ENCODE data around the gene RCVRN. TPM values are rescaled to one million over a fixed set of nuclear protein-coding genes. Genes with fewer than 3 reads are reported as not detected.

The RCVRN gene
- total RNA-seq, 1 experiment from 2014 or later, result not detected

- Mint-ChIP-seq H3K4me3 (no peak overlapping the region), H3K9me3 (peaks cover 8 to 25% of the 10 kb centered on the region in 2 experiments; a peak in 4 of 5 replicates), H3K36me3 (ENCODE audit: insufficient read depth in 1 of 3, low read depth in 3 of 3) (no peaks in the 10 kb centered on the region; a peak in 1 of 7 replicates), H3K27me3 (ENCODE audit: low read depth) (peaks cover 9% of the 10 kb centered on the region), H3K4me1 (no peaks in the 10 kb centered on the region), H3K27ac (no peak overlapping the region; a peak in 1 of 7 replicates)
- no peak overlapping the region for H2BK12ac ChIP-seq (ENCODE audit: insufficient read length, low read depth, low read length)
- no peak overlapping the region for H2BK20ac ChIP-seq (ENCODE audit: low read depth, low read length, poor library complexity, severe bottlenecking)
- H4K8ac ChIP-seq (replicated peaks; ENCODE audit: insufficient read length, low read depth, low read length), result no peak overlapping the region
- H3K56ac ChIP-seq (ENCODE audit: insufficient read length, low read depth, low read length), result no peak overlapping the region
- no peaks in the 10 kb centered on the region for H3K4me1 ChIP-seq (ENCODE audit: insufficient read depth, low read length)
- H3K79me2 ChIP-seq (ENCODE audit: insufficient read depth, low read length), result no peaks in the 10 kb centered on the region
- no peaks in the 10 kb centered on the region for H3K79me1 ChIP-seq (ENCODE audit: insufficient read depth, low read depth, low read length, poor library complexity, severe bottlenecking)
- no CpG with 5 or more reads among the region's 1 CpG for WGBS (ENCODE audit: extremely low coverage, insufficient read length, low lambda C conversion rate)
- no peaks in the 10 kb centered on the region for H3K9me3 ChIP-seq (ENCODE audit: control insufficient read depth, low read depth, low read length)
- no peak overlapping the region for H2BK15ac ChIP-seq (ENCODE audit: low read depth, low read length)
- no peak overlapping the region for H4K5ac ChIP-seq (ENCODE audit: insufficient read length, low read depth, low read length)
- H3K4ac ChIP-seq (ENCODE audit: low read depth, low read length), result no peak overlapping the region
- no peak overlapping the region for H4K91ac ChIP-seq (ENCODE audit: insufficient read length, low read depth, low read length)
- H3T11ph ChIP-seq (ENCODE audit: low read length), result no peak overlapping the region
- no peak overlapping the region for H3K23ac ChIP-seq (ENCODE audit: insufficient read length, low read depth, low read length)
- no peak overlapping the region for H2BK120ac ChIP-seq (ENCODE audit: low read depth, low read length, poor library complexity, severe bottlenecking)
- no peaks in the 10 kb centered on the region for H3K23me2 ChIP-seq (ENCODE audit: insufficient read length, low read depth, low read length, poor library complexity, severe bottlenecking)
- no peak for DNase-seq
- H2AFZ ChIP-seq (ENCODE audit: low read length), result no peak overlapping the region
- H2AK5ac ChIP-seq (ENCODE audit: insufficient read length, low read length), result no peak overlapping the region
- H2BK5ac ChIP-seq (ENCODE audit: insufficient read length, low read length), result no peak overlapping the region
- H3K27me3 ChIP-seq (ENCODE audit: insufficient read depth, low read length), result no peaks in the 10 kb centered on the region
- H3K18ac ChIP-seq (ENCODE audit: insufficient read length, low read depth, low read length), result no peak overlapping the region
- TF ChIP-seq CTCF (conservative IDR thresholded peaks at IDR 0.05), result no peak
- H3K14ac ChIP-seq (ENCODE audit: insufficient read depth, low read length), result no peak overlapping the region
- no peak overlapping the region for H3K9ac ChIP-seq (ENCODE audit: extremely low read depth, insufficient read length, low read length)
- no peak overlapping the region for H3K27ac ChIP-seq (ENCODE audit: insufficient read length, low read depth, low read length)
- H4K20me1 ChIP-seq (ENCODE audit: control insufficient read depth, insufficient read depth, insufficient read length), result no peaks in the 10 kb centered on the region
- no peak overlapping the region for H3K4me2 ChIP-seq (ENCODE audit: insufficient read depth, insufficient read length, low read length)
These were observed 42.9 kb downstream of the RCVRN start for GRCh38 chr17:9862220-9862619.

Data from H9 (cell line).